ENCODE results near the gene NOTCH2. TPM values are rescaled to one million over a fixed set of nuclear protein-coding genes. Genes with fewer than 3 reads are reported as not detected.
"Not testable (repeated sequence)": the region's sequence is repeated elsewhere in the genome, so short reads cannot be mapped to it uniquely, and the experiment has no call there.

The NOTCH2 gene
- total RNA-seq, 2 experiments from 2014 or later, result 45.6 to 53.5 TPM

DNA sequence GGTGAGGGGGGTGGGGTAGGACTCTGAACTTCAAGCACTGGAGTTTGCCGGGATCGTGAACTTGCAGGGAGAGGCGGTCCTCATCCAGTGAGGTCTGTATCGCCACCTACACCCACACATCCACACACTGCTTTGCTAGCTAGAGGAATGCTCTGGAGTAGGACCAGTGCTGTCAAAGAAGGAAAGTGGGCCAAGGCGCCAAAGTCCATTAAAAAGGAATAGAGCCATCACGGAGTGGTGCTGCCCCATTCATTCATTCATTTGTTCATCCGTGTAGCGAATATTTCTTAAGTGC lies 405 bp upstream of the NOTCH2 start:
- CTCF ChIA-PET, POLR2A ChIA-PET: not testable (repeated sequence)

GRCh38 chr1:120068683-120069066 lies 787 bp downstream of the NOTCH2 start:
- POLR2A ChIA-PET, CTCF ChIA-PET: not testable (repeated sequence)

GRCh38 chr1:120048208-120048607 lies 21.3 kb downstream of the NOTCH2 start:
- POLR2A ChIA-PET, CTCF ChIA-PET: not testable (repeated sequence)

GRCh38 chr1:120041771-120042170 lies 27.7 kb downstream of the NOTCH2 start:
- POLR2A ChIA-PET, CTCF ChIA-PET: not testable (repeated sequence)

GRCh38 chr1:120032253-120032652 lies 37.2 kb downstream of the NOTCH2 start:
- POLR2A ChIA-PET, CTCF ChIA-PET: not testable (repeated sequence)

DNA sequence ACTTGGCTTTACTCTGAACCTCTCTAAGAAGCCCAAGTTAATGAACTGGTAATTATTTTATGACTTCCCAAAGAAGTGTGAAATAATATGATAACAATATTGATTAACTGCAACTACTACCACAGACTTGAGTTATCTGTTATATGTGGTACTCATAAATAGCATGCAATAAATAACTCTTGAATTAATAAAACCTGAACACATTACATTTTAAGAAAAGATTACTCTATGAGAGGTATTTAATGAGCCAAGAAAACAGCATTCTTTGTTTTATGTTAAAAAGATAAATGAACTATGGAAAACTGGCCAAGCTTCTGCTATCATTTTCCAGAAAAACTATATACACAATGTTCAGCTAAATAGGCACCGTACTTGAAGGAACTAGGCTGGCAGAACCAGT lies 45.7 kb downstream of the NOTCH2 start:
- POLR2A ChIA-PET, CTCF ChIA-PET: not testable (repeated sequence)

DNA sequence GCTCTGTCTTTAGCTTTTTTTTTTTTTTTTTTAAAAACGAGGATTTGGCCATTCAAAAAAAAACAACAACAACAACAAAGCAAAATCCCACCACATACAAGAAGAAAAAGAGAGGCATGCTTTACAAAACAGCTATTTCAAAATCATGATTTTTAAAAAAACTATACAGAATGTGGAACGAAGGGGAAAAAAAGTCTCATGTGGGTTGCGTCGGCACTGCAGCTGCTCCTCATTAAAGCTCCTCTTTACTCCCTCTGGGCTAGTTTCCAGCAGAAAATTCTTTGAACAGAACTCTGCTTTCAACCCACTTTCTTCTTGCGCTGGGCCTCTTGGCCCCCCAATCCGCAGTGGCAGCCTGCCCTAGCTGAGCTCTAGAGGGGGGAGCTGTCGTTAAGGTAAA lies 54.5 kb downstream of the NOTCH2 start:
- CTCF ChIA-PET, POLR2A ChIA-PET: not testable (repeated sequence)

DNA sequence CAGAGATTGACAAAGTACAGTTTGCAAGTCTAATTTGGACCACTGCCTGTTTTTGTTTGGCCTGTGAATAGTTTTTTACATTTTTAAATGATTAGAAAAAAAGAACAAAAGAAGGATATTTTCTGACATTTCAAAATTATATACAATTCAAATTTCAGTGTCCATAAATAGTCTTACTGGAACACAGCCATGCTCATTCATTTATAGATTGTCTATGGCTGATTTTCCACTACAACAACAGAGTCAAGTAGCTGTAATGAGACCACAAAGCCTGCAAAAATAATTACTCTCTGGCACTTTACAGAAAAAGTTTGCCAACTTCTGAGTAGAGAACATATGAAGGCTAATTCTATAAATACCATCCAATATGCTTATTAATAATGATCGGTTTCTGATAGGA lies 61.1 kb downstream of the NOTCH2 start:
- POLR2A ChIA-PET, CTCF ChIA-PET: not testable (repeated sequence)

DNA sequence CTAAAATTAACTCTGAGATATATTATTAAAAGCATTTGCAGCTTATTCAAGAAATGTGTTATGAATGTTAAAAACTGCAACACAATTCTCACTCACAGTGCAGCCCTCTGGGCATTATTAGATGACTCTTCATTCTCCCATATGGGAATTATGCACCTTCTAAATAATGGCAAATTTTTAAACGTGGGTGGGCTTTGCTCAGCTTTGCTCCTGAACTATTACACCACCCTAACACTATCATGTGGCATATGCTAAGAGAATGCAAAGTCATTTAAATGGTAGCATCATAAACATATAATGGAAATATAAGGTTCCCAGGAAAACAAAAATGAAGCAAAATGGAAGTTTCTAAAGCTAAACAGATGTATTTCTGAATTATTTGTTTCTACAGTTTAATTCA lies 61.6 kb downstream of the NOTCH2 start:
- POLR2A ChIA-PET, CTCF ChIA-PET: not testable (repeated sequence)

DNA sequence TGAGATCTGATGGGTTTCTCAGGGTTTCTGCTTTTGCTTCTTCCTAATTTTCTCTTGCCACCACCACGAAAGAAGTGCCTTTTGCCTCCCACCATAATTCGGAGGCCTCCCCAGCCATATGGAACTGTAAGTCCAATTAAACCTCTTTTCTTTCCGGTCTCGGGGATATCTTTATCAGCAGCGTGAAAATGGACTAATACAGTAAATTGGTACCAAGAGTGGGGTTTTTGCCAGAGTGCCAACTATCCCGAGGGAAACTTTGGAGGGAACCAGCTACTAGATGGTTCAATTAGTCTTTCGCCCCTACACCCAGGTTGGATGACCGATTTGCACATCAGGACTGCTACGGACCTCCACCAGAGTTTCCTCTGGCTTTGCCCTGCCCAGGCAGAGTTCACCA lies 68.4 kb downstream of the NOTCH2 start:
- POLR2A ChIA-PET, CTCF ChIA-PET: not testable (repeated sequence)

DNA sequence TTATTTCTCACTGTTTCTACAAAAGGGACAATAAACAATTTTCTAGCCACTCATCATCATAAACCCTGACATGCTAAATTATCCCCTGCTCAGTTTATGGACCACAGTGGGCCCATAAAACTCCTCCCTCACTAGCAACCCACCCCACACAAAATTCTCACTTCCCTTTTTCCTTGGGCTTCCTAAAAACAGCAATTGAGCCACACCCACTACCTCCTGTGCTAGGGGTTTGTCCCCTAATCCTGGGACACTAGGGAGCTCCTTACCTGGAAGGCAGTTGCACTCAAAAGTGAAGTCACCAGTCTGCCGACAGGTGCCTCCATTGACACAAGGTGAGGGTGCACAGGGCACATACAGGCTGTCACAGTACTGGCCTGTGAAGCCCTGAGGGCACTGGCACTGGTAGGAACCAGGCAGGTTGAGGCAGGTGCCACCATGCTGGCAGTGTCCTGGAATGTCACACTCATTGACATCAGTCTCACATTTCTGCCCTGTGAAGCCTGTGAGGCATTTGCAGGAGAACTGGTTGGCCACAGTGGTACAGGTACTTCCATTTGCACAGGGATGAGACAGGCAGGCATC lies 72.6 kb downstream of the NOTCH2 start:
- CTCF ChIA-PET, POLR2A ChIA-PET: not testable (repeated sequence)

GRCh38 chr1:119995975-119996374 lies 73.5 kb downstream of the NOTCH2 start:
- POLR2A ChIA-PET, result not testable (repeated sequence)

GRCh38 chr1:119988306-119989062 lies 81.0 kb downstream of the NOTCH2 start:
- ChIA-PET CTCF (no interaction called here), POLR2A (no interaction called here)

More at GRCh38 chr1:119995975-119996374, 73.5 kb downstream of the NOTCH2 start:
- CTCF ChIA-PET, result not testable (repeated sequence)

- CTCF ChIA-PET, result interaction anchor here (0.8 kb wide), 1 partner anchor 19 kb away, joined by 6 read pairs; no protein-coding TSS in a partner anchor
- POLR2A ChIA-PET, result no interaction called here
Measured at GRCh38 chr1:119987686-119988085, 81.8 kb downstream of the NOTCH2 start.

GRCh38 chr1:119987112-119987511 lies 82.3 kb downstream of the NOTCH2 start:
- POLR2A ChIA-PET, result no interaction called here
- CTCF ChIA-PET, result interaction anchor here (0.8 kb wide), 1 partner anchor 19 kb away, joined by 6 read pairs; no protein-coding TSS in a partner anchor

DNA sequence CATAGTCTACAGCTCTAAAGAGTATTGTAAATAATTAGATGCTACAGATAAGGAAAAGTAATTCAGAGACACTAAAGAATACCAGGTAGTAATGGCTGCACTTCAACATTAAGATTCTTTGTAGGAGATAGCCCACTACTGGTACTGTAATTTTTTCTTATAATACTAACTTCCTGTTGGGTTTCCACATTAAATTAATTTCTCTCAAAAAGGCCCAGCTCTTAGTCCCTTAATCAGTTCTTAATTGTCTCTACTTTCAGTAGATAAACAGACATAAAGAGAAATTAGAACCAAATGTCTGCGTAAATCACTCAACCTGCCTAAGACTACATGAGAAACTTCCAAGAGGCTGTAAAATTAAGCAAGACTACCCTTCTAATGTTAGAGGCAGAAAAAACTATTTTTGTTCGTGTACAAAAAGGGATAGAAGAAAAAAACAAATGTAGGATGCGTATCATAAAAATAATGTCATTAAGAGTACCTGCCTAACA lies 83.4 kb downstream of the NOTCH2 start:
- POLR2A ChIA-PET, result no interaction called here
- CTCF ChIA-PET, result no interaction called here

GRCh38 chr1:119984771-119985170 lies 84.7 kb downstream of the NOTCH2 start:
- POLR2A ChIA-PET, result no interaction called here
- CTCF ChIA-PET, result no interaction called here

GRCh38 chr1:119981986-119982815 lies 87.3 kb downstream of the NOTCH2 start:
- POLR2A ChIA-PET, result no interaction called here
- CTCF ChIA-PET, result no interaction called here

GRCh38 chr1:119981496-119981895 lies 88.0 kb downstream of the NOTCH2 start:
- ChIA-PET CTCF (no interaction called here), POLR2A (no interaction called here)

DNA sequence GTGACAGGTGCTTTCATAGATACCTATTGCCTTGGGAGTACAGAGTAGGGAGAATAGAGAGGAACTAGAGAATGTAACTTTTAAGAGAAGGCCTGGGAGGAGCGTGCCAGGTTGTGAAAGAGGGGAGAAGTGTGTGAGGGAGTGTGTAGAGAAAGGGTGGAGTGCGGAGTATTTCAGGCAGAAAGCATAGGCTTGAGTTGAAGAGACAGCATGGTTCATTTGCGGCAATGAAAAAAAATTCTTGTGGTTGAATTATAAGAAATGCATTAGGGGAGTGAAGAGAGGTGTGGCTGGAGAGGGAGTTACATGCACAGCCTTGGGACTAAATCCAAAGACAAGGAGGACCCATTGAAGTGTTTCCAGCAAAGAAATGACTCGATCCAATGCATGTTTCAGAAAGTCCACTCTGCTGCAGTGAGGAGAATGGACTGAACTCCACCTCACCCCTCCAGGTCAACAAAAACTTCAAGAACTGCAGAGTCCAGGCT lies 91.4 kb downstream of the NOTCH2 start:
- CTCF ChIA-PET, result no interaction called here

DNA sequence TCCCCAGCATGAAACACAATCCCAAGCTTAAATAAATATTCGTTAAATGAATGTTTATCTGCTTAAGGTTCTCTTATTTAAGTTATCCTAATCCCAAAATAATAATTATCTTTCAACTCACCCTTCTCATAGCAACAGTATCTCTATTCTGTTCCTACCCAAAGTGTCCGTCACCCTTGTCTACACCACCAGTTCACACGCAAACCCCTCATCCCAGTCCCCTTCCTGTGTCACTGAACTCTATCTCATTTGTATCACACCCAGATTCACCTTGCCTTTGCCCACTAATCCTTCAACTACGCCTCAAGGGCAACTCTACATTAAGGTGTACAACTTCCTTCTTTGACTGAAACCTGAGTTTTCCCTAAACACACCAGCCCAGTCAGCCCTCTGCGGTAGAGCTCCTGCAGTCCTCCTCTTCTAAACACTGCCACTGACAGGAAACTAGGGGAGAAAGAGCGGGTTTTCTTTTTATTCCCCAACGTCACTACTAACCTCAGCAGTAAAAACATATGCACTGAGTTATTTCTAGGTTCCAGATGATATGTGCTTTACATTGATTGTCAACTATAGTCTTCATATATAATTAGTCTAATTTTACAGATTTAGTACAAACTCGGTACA lies 92.2 kb downstream of the NOTCH2 start:
- POLR2A ChIA-PET, result not testable (repeated sequence)

More for the DNA sequence above, 91.4 kb downstream of the NOTCH2 start:
- POLR2A ChIA-PET, result no interaction called here

More for the DNA sequence above, 92.2 kb downstream of the NOTCH2 start:
- CTCF ChIA-PET, result not testable (repeated sequence)

Data from activated CD8-positive, alpha-beta memory T cell treated with anti-CD3 and anti-CD28 coated beads for 36 hours (primary cell).